GM12878 (cell line): ENCODE data around the gene DTNBP1.

Experiments
- EGR1 ChIP-seq, 2 experiments: IDR thresholded peaks; 1 replicate in 1 of 2; 2 replicates in 1 of 2; pipeline ENCODE4 v1.6.1; 2011 to 2012; ENCODE audit warnings: low read depth in 2 of 2, low read length in 2 of 2, borderline replicate concordance in 1 of 2, mild to moderate bottlenecking in 1 of 2, moderate library complexity in 1 of 2
- TF ChIP-seq, protein P1 (sequence below), 3 experiments: IDR thresholded peaks in 2 of 3; conservative IDR thresholded peaks in 1 of 3; 2 replicates each; pipeline ENCODE4 v1.5.1; 2011; ENCODE audit warnings: low read depth in 3 of 3, low read length in 3 of 3, mild to moderate bottlenecking in 3 of 3, control low read depth in 2 of 3, moderate library complexity in 2 of 3, inconsistent platforms in 1 of 3, mixed read lengths in 1 of 3; ENCODE audit not compliant: control insufficient read depth in 2 of 3, insufficient read depth in 1 of 3; ENCODE audit errors: extremely low read depth in 1 of 3
- TF ChIP-seq, protein P2 (sequence below): IDR thresholded peaks from 2 replicates; pipeline ENCODE4 v1.6.1; 2012; ENCODE audit warnings: low read depth, low read length, improper control_type of control experiment

DNA sequence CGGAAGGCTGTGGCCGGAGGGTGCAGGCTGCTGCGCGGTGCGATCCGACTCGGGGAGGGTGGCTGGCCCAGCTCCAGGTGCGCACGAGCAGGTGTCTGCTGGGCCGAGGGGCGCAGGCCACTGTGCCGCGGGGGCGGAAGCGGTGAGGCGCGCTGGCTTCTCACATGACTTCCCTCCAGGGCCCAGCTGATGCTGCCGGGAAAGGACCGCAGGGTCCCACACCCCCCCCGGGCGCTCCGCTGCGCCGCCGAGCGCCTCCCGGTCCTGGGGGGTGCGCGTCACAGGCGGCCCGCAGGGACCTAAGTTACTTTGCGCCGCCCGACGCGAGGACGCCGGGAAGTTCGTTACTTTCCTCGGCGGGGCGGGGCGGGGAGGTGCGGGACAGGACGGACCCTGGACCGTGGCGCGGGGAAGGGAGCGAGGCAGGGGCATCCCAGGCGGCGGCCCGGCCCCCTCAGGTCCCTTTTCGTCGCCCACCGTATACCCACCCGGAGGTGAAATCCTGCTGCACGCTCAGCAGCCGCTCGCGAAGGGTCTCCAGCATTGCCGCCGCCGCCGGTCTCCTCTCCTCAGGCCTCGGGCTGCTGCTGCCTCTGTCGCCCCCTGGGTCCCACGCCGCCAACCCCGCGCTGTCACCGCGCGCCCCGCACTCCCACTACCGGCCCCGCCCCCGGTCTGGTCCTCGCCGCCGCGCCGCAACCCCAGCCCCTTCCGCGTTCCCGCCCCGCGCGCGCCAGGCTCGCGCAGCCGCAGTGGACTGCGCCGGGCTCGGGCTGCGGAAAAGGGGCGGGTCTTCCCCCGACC, at the start of gene DTNBP1:
- TF ChIP-seq, protein P1, sequence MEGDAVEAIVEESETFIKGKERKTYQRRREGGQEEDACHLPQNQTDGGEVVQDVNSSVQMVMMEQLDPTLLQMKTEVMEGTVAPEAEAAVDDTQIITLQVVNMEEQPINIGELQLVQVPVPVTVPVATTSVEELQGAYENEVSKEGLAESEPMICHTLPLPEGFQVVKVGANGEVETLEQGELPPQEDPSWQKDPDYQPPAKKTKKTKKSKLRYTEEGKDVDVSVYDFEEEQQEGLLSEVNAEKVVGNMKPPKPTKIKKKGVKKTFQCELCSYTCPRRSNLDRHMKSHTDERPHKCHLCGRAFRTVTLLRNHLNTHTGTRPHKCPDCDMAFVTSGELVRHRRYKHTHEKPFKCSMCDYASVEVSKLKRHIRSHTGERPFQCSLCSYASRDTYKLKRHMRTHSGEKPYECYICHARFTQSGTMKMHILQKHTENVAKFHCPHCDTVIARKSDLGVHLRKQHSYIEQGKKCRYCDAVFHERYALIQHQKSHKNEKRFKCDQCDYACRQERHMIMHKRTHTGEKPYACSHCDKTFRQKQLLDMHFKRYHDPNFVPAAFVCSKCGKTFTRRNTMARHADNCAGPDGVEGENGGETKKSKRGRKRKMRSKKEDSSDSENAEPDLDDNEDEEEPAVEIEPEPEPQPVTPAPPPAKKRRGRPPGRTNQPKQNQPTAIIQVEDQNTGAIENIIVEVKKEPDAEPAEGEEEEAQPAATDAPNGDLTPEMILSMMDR (IDR thresholded peaks at IDR 0.05 in 2 of 3, conservative IDR thresholded peaks at IDR 0.05 in 1 of 3; ENCODE audit: control insufficient read depth in 2 of 3, extremely low read depth in 1 of 3, insufficient read depth in 1 of 3, low read depth in 3 of 3, low read length in 3 of 3): no peak
- TF ChIP-seq, protein P2, sequence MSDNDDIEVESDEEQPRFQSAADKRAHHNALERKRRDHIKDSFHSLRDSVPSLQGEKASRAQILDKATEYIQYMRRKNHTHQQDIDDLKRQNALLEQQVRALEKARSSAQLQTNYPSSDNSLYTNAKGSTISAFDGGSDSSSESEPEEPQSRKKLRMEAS: no peak; the same call in 1 of the 2 replicates
- TF ChIP-seq EGR1 (IDR thresholded peaks at IDR 0.05; ENCODE audit: borderline replicate concordance in 1 of 2, low read depth in 2 of 2, low read length in 2 of 2): peak in 1 of 2 experiments; percentile 90; a peak in 2 of 3 replicates
